Activated CD4-positive, CD25-positive, alpha-beta regulatory T cell treated with anti-CD3 and anti-CD28 coated beads, Interleukin-2, amount 50 U/mL, for 24 hours (primary cell): Measurements from ENCODE around the gene ZCCHC8.
A peak's percentile ranks its signal among the peaks of the same experiment; 100 is the strongest.
"Not testable (repeated sequence)": the region's sequence is repeated elsewhere in the genome, so short reads cannot be mapped to it uniquely, and the experiment has no call there.

ENCODE experiments used
- ATAC-seq, 2 donors: fragments of 150-1000 bp; cut with Tn5 transposase; one replicate each; pipeline ENCODE4 v1.10.0; 2021; ENCODE audit warnings: mild to moderate bottlenecking in 1 of 2, moderate library complexity in 1 of 2

The ZCCHC8 gene

DNA sequence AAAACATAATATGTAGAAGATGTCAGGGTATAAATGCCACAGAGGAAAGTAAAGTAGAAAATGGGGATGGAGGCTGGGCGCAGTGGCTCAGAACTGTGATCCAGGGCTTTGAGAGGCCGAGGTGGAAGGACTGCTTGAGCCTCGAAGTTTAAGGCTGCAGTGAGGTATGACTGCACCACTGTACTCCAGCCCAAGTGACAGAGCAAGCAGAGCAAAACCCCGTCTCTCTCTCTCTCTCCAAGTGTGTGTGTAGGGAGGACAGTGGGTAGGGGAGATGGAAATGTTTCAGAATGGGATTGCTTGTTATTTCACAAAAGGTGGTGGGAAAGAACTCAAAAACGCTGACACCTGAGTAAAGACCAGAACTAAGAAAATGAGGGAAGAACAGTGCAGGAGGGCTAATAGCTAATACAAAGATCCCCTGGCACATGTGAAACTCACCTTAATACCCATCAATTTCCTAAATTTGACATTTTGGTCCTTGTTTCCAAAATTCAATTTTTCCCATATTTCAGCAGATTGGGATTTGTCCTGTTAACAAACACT, 5.7 kb upstream of the ZCCHC8 start:
- ATAC-seq = no peak

DNA sequence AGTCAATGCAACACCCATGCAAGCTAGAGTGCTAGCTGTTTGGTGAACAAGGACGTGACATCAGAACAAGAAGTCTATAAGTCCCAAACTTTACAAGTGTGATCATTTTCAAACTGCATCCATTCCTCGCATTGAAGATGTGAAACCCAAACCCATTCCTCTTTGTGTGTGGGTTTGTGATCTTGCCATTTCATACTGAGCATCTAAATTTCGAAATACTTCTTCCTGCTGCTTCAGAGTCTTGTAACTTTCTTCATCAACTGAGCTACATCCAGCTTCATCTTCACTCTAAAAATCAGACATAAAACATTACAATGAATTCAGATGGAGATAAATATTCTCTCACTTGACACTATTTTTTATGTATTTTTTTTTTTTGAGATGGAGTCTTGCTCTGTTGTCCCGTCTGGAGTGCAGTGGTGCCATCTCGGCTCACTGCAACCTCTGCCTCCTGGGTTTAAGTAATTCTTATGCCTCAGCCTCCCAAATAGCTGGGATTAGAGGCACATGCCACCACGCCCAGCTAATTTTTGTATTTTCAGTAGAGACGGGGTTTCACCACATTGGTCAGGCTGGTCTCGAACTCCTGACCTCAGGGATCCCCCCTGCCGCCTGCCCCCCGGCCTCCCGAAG, 4.8 kb upstream of the ZCCHC8 start:
- ATAC-seq = no peak

DNA sequence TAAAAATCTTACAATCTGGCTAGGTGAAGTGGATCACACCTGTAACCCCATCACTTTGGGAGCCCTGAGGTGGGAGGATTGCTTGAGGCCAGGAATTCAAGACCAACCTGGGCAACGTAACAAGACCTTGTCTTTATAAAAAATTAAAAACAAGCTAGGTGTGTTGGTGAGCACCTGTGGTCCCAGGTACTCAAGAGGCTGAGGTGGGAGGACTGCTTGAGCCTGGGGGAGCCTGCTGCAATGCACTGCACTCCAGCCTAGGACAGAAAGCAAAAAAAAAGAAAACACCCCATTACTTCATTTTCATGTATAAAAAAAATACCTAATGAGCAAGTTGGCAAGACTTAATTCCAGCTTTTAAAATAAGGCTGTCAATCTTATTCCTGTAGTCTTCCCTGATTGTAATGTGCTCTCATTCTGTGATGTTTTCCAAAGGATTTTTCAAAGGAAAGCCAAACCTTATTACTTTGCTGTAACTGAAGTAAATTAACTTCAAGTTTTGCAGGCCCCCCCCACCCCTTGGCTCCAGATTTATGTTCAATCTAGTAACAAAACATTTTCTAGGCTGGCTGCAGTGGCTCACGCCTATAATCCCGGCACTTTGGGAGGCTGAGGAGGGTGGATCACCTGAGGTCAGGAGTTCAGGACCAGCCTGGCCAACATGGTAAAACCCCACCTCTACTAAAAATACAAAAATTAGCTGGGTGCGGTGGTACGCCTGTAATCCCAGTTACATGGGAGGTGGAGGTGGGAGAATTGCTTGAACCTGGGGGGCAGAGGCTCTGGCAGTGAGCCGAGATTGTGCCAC, 3.3 kb upstream of the ZCCHC8 start:
- no peak for ATAC-seq

DNA sequence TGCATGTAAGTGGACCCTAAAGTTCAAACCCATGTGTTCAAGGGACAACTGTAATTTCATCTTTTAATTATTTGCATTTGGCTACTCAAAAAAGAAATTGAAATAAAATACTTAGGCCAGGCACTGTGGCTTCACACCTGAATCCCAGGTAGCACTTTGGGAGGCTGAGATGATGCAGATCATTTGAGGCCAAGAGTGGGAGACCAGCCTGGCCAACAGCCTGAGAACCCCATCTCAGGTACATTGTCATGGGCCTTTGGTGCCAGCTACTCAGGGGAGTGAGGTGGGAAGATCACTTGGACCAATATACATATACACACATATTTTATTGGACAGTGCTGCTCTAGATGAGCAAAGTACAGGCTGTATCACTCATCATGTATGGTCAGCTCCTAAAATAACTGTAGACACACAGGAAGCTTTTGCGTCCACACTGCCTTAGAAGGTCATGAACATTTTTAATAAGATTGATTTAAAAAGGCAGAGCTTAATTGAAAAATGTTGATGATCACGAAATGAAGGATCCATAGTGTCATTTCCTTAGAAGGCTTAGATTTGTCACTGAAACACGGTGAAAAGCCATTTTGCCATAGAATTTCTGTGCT, 2.5 kb upstream of the ZCCHC8 start:
- ATAC-seq = no peak

DNA sequence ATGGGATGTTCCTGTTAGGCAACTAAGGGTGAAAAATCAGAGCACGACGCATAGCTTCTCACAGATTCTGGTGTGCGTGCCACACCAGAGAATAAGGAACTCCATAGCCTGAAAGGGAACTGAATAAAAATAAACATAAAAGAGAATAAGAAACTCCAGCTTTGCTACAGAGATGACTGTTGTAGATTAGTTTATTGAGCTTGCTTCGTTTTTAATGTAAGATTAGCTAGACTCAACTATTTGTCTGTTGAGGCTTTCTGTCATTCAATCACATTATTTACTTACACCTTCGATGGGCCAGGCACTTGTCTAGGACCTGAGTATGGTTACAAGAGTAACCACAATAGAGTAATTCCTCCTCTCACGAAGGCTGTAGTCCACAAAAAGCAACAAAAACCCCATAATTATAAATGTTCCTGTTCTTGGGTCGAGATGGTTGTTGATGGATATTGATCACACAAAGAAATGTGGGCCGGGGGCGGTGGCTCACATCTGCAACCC, 807 bp upstream of the ZCCHC8 start:
- ATAC-seq = no peak

DNA sequence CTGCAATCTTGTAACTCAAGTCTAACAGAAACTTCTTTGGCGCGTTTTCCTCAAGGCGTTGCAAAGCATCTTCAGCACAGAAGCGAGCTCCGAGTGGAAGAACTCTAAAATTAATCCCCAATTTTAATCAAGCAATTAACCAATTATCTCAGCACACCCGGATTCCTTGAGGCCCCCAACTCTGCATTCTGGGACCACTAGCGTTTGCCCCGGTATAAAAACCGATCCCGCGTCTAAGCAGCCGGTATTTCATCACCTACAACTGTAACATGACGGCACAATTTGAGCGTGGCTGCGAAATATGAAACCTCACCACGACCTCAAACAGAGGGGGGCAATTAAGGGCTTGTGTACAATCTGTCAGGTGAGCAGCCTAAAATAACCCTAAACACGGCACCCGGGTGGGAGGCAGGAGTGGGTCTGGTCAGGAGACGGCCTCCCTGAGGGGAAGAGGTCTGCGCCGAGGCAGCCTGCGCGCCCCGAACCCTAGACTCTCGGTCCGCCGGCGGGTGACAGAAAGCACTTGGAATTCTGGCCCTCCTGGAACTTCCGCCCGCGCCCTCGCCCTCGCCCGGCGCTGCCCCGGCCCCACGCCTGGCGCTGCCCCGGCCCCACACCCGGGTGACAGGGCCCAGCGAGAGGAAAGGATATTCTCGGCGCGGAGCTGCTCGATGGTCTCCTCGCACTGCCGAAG, 594 bp downstream of the ZCCHC8 start:
- ATAC-seq = peak; percentile 9 to 25

DNA sequence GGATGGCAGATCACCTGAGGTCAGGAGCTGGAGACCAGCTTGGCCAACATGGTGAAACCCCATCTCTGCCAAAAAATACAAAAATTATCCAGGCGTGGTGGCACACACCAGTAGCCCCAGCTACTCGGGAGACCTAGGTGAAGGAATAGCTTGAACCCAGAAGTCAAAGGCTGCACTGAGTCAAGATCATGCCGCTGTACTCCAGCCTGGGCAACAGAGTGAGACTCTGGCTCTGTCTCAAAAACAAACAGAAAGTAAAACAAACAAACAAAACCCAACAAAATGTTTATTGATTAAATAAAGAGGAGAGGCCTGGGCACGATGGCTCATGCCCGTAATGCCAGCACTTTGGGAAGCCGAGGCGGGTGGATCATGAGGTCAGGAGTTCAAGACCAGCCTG, 5.5 kb downstream of the ZCCHC8 start:
- ATAC-seq = no peak

DNA sequence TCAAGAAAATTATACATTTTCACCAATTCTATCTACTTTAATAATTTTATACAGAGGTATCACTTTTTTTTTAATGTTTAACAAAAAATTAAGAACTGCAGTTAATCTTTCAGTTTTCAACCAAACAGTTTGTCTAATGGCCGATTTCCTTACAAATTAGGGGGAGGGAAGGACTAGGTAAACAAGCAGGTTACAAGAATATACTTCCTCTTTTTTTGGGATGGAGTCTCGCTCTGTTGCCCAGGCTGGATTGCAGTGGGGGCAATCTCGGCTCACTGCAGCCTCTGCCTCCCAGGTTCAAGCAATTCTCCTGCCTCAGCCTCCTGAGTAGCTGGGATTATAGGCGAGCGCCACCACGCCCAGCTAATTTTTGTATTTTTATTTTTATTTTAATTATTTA, 7.5 kb downstream of the ZCCHC8 start:
- ATAC-seq = not testable (repeated sequence)

DNA sequence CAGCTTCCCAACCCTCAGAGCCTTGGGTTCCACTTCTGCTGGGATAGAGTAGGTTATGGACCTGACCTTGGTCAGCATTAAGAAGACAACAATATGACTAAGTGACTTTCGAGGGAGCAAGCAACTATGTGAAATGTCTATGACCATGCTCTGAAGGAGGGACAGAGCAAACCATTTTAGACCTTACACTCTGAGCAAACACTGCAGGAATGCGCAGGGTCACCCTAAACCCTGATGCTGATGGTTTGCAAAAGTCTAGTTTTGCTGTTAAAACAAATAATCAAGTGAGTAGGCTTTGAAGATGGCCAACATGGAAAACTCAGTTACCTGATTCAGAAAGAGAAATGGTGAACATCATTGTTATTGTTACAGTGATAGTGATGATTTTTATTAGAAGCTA, 8.7 kb downstream of the ZCCHC8 start:
- ATAC-seq = no peak

DNA sequence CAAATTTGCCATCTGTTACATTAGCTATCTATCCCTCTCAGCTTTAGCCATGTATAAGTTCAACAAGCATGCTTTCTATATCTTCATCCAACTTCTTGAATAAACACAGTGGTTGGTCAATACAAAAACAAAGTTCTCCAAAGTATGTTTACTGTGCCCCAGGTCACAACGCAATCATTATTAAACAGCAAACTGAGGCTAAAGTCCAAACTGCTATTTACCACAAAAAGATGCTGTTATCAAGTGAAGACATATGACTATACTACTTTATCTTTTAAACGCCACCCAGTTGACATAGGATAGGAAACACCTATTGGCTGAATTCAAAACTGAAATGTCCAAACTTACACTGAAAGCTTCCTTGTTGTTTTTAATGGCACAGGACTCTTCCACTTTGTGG, 11.7 kb downstream of the ZCCHC8 start:
- no peak for ATAC-seq

DNA sequence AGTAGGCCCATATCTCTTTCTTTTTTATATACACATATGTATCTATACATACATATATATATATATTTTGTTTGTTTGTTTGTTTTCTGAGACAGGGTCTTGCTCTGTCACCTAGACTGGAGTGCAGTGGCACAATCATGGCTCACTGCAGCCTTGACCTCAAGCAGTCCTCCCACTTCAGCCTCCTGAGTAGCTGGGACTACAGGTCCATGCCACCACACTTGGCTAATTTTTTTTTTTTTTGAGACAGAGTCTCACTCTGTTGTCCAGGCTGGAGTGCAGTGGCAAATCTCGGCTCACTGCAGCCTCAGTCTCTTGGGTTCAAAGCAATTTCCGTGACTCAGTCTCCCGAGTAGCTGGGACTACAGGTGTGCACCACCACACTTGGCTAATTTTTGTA, 12.9 kb downstream of the ZCCHC8 start:
- ATAC-seq = not testable (repeated sequence)

DNA sequence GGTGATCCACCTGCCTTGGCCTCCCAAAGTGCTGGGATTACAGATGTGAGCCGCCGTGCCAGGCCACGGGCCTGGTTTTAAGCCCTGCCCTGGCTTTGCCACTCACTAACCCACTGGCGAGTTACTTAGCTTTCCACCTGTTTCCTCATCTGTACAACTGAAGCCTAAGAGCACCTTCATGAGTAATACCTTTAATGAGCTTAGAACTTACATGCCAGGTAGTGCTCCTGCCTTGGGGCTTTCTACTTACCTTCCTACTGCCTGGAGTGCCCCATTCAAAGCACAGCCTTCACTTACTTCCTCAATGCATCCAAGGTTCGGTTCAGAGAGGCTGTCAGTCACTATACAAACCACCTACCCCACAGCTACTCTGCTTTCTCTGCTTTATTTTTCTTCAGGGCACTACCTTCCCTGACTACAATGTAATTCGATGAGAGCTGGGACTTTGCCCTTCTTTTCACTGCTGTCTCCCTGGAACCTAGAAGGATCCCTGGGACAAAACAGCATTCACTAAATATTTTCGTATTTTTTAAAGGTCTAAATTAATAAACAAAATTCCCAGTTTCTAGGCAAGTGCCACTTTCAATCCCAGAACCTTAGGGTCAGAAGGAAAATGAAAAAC, 13.8 kb downstream of the ZCCHC8 start:
- ATAC-seq = no peak

DNA sequence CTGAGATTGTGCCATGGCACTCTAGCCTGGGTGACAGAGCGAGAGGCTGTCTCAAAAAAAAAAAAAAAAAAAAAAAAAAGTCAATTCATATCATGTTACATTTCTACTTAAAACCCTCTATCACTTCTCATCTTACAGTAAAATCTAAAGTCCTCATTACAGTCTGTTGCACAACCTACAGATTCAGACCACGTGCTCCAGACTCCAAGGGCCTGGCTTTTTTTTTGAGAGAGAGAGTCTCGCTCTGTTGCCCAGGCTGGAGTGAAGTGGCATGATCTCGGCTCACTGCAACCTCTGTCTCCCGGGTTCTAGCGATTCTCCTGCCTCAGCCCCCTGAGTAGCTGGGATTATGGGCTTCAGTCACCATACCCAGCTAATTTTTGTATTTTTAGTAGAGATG, 14.4 kb downstream of the ZCCHC8 start:
- ATAC-seq = not testable (repeated sequence)

DNA sequence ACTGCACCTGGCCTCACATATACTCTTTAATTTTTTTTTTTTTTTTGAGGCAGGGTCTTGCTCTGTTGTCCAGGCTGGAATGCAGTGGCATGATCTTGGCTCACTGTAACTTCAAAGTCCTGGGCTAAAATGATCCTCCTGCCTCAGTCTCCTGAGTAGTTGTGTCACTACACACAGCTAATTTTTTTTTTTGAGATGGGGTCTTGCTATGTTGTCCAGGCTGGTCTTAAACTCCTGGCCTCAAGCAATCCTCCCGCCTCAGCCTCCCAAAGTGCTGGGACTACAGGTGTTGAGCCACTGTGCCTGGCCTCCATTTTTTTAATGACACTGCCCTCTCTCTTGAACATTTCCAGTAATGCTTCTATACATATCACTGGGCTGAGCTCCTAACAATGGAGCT, 16.3 kb downstream of the ZCCHC8 start:
- ATAC-seq = not testable (repeated sequence)

DNA sequence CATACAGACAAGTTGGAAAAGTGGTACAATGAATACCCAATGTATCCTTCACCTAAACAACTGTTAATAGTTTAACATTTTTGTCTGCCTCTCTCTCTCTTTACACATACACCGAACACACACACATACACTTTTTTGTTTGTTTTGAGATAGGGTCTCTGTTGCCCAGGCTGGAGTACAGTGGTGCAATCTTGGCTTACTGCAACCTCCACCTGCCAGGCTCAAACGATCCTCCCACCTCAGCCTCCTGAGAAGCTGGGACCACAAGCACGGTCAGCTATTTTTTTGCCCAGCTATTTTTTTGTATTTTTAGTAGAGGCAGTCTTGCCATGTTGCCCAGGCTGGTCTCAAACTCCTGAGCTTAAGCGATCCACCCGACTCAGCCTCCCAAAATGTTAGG, 16.8 kb downstream of the ZCCHC8 start:
- no peak for ATAC-seq

DNA sequence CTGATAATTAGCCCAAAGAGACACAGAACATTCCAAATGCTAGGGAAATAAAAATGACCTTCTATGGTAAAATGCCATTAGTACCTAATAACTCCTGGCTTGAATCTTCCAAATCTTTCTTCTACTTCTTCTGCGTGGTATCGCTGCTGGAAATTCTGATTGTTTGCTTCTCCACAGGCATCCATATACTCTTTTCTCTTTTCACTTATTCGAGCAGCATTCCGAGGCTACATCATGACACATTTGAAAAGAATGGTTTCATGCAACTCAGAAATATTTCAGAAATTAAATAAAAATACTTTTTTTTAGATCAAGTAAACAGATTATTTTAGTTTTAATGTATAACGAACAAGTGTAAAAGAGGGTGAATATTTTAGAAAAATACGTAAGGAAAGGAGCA, 18.9 kb downstream of the ZCCHC8 start:
- no peak for ATAC-seq

DNA sequence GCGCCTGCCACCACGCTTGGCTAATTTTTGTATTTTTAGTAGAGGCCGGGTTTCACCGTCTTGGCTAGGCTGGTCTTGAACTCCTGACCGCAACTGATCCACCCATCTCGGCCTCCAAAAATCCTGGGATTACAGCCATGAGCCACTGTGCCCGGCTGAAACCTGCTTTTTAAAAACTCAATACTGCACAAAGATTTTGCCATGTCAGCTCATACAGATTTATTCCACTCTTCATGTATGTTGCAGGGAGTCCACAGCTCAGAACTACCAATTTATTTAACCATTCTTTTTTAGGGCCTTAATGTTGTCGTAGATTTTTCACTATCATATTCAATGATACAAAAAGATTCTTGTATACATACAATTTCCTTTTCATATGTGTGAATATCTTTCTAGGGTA, 20.0 kb downstream of the ZCCHC8 start:
- ATAC-seq = no peak

DNA sequence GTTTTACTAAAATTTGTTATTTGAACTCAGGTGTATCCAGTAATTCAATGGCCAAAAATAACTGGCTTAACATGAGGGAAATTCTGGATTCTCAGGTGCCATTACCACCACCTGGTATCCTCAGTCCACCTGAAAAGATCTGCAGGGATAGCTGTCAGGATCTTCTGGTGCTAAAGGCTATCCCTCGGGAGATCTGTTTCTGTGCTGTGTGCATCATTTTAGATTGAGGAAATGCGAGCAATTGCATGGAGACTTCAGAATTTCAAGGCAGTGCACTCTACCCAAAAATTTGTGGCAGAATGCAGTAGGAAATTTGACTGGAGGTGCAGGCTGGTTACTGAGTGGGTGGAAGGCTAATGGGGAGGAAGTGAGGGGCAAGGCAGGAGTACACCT, 26.4 kb downstream of the ZCCHC8 start:
- ATAC-seq = no peak

DNA sequence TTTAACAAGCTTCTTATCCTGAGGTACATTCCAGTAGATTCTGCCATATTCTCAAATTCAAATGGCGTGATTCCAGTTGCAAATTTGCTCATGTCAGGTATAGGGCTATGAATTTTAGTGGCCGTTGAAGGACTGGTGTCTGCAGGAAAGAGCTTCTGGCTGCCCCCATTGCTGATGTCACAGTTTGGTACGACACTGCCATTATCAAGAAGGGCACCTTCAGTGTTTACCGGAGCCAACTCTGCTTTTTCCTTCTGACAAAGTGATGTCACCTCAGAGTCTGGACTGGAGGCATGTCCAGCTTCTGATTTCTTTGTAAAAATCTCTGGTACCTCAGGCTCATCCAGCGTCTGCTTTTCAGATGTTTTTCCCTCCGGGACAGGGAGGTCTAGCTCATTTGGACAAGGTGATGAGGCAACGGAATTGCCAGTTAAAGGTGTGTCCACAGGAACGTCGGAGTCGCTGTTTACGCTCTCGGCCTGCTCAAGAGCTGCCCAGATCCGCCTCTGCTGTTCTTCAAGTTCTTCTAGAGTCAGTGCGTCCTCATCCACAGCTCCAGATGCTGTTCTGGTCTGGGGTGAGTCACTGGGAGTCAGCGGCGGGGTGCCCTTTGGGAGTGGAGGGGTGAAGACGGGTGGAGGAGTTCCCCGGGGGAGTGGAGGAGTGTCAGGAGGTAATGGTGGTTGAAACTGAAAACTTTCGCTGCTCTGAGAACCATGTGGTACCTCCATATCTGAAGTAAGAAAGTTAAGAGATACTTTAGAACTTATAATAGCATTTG, 27.0 kb downstream of the ZCCHC8 start:
- ATAC-seq = peak; percentile 80 to 82

DNA sequence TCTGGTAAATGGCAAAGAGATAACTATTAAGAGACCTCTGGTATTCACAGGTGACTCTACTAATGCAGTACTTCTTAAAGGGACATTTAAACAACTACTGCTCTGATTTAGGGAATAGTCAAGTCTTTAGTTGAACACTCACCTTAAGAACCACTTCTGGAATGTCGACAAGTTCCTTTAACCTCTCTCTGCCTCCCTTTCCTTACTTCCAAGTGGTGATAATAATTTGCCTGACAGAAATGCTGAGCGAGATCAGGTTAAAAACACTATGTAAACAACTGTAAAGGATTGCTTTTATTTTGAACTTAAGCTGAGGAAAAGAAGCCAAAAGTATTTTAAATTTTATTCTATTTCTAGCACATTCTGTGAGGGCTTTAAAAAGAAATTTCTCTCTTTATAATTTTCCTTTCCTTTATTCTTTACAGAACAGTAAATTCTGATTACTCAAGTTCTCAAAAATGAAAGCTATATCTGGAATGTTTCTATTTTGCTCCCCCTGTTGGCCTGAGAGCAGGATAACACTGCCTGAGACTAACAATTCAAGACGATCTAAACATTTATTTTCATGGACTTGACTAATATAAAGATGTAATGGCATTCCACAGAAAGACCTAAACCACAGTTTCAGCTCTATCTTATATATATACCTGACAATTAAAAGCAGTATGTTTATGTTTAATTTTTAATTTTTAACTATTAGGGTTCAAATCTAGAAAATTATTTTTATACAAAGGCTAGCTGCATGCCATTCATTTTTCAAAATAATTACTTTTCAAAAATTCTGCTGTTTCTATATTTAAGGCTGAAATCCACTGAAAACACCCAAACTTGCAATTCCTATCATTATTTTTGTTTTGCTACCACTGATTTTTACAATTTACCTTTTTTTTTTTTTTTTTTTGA, 29.2 kb downstream of the ZCCHC8 start:
- peak; percentile 49 to 51 for ATAC-seq

DNA sequence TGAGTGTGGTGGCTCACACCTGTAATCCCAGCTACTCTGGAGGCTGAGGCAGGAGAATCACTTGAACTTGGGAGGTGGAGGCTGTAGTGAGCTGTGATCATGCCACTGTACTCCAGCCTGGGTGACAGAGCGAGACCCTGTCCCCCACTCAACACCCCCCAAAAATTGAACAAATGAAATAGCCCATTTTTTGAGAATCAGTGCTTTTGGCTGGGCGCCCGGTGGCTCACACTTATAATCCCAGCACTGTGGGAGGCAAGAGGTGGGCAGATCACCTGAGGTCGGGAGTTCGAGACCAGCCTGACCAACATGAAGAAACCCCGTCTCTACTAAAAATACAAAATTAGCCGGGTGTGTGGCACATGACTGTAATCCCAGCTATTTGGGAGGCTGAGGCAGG, 30.2 kb downstream of the ZCCHC8 start:
- not testable (repeated sequence) for ATAC-seq
